Retinal pigment epithelial cell (primary cell): ENCODE results near the gene SYNM.

ENCODE experiments used
- DNase-seq: peaks from one replicate; pipeline ENCODE4 v3.0.0-alpha.2; 2010; ENCODE audit warnings: low read depth
- H3K4me3 ChIP-seq: 2 replicates; pipeline ENCODE4 v1.5.1; 2011; ENCODE audit warnings: mild to moderate bottlenecking, low read length, control low read depth, moderate library complexity
- TF ChIP-seq, protein P1 (sequence below): conservative IDR thresholded peaks from 2 replicates; pipeline ENCODE4 v1.5.1; 2011; ENCODE audit warnings: low read depth, low read length, control low read depth, inconsistent platforms

Gene SYNM

DNA sequence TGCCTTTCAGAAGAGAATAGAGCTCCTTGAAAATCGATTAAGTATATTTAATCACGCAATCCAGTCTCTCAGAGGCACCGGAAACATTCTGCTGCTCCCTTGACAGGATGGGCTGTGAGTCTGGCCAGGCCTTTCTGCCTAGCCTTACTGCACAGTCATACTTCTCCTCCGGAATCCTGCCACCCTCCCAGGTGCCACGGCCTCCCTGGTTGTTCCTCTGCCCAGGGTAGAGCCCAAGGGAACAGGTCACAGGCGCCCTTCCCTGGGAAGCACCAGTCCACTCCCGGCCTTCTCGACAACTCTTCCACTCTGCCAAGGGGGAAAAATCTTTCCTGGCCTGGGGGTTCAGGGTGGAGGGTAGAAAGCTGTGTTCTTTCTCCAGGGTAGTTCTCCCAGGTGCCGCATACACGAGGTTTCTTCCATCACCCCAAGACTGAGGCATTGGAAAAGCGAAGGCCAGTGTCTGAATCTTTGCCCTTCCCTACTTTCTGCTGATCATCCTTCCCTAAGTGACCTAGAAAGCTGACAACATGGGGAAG, 17.4 kb upstream of the SYNM start:
- DNase-seq, result no peak
- H3K4me3 ChIP-seq, result no peak overlapping the region
- TF ChIP-seq, protein P1, sequence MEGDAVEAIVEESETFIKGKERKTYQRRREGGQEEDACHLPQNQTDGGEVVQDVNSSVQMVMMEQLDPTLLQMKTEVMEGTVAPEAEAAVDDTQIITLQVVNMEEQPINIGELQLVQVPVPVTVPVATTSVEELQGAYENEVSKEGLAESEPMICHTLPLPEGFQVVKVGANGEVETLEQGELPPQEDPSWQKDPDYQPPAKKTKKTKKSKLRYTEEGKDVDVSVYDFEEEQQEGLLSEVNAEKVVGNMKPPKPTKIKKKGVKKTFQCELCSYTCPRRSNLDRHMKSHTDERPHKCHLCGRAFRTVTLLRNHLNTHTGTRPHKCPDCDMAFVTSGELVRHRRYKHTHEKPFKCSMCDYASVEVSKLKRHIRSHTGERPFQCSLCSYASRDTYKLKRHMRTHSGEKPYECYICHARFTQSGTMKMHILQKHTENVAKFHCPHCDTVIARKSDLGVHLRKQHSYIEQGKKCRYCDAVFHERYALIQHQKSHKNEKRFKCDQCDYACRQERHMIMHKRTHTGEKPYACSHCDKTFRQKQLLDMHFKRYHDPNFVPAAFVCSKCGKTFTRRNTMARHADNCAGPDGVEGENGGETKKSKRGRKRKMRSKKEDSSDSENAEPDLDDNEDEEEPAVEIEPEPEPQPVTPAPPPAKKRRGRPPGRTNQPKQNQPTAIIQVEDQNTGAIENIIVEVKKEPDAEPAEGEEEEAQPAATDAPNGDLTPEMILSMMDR, result no peak

DNA sequence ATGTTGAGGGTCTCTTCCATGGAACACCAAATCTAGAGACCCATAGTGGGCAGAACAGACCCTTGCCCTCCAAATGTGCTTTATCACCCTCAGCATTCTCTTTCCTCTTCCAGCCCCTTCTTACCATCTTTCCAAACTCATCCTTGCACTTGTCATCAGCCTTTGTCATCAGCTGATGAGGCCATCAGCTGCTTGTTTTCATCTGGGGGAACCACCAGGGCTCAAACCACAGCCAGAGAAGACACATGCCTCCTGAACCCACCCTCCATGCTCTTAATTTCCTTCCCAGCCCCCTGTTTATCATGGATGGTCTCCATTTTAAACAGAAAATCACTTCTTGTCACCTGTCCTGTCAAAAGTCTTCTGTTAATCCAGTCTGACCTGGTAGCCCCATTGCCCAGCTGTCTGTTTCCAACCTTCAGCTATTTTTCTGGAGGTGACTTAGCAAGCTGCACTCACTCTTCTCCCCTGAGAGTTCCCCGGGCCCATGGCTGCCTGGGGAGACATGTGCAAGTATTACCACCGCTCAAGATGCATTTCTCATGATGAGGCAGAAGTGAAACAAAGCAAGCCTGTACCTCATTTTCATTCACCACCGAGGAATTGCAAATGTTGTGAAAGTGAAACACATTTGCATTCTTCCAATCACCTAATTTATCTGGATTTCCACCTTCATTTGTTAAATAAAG, 14.7 kb upstream of the SYNM start:
- DNase-seq, result no peak
- no peak overlapping the region for H3K4me3 ChIP-seq
- TF ChIP-seq, protein P1, result no peak

- H3K4me3 ChIP-seq, result no peak overlapping the region
- TF ChIP-seq, protein P1, result no peak
- no peak for DNase-seq
Measured at GRCh38 chr15:99090938-99091337, 13.9 kb upstream of the SYNM start.

- DNase-seq, result peak; percentile 72
- TF ChIP-seq, protein P1, result no peak
- H3K4me3 ChIP-seq, result no peak overlapping the region
Measured at GRCh38 chr15:99092554-99093172, 12.2 kb upstream of the SYNM start.

GRCh38 chr15:99095626-99096025, 9.3 kb upstream of the SYNM start:
- TF ChIP-seq, protein P1, result no peak
- no peak for DNase-seq

GRCh38 chr15:99096173-99096893, 8.5 kb upstream of the SYNM start:
- no peak for DNase-seq

More at GRCh38 chr15:99095626-99096025, 9.3 kb upstream of the SYNM start:
- no peak overlapping the region for H3K4me3 ChIP-seq

More at GRCh38 chr15:99096173-99096893, 8.5 kb upstream of the SYNM start:
- no peak overlapping the region for H3K4me3 ChIP-seq
- TF ChIP-seq, protein P1, result no peak
